Fibroblast of skin of scalp (primary cell): Measurements from ENCODE around the gene DDX43. TPM values are rescaled to one million over a fixed set of nuclear protein-coding genes. Genes with fewer than 3 reads are reported as not detected.
"Not testable (repeated sequence)": the region's sequence is repeated elsewhere in the genome, so short reads cannot be mapped to it uniquely, and the experiment has no call there.

Experiments
- DNase-seq: peaks from one replicate; pipeline ENCODE4 v3.0.0-alpha.2; 2013
- polyA plus RNA-seq, 2 experiments: library from polyadenylated mRNA; unstranded; fragments of 120-200 nt; gene quantifications; one replicate each; pipeline ENCODE4 v1.2.1, GENCODE V29; 2013; ENCODE audit not compliant: insufficient read length in 2 of 2

Gene DDX43
- polyA plus RNA-seq (2013, experiment 1 of 2; ENCODE audit: insufficient read length) = 0.54 TPM
- 0.62 TPM for polyA plus RNA-seq (2013, experiment 2 of 2; ENCODE audit: insufficient read length)

DNA sequence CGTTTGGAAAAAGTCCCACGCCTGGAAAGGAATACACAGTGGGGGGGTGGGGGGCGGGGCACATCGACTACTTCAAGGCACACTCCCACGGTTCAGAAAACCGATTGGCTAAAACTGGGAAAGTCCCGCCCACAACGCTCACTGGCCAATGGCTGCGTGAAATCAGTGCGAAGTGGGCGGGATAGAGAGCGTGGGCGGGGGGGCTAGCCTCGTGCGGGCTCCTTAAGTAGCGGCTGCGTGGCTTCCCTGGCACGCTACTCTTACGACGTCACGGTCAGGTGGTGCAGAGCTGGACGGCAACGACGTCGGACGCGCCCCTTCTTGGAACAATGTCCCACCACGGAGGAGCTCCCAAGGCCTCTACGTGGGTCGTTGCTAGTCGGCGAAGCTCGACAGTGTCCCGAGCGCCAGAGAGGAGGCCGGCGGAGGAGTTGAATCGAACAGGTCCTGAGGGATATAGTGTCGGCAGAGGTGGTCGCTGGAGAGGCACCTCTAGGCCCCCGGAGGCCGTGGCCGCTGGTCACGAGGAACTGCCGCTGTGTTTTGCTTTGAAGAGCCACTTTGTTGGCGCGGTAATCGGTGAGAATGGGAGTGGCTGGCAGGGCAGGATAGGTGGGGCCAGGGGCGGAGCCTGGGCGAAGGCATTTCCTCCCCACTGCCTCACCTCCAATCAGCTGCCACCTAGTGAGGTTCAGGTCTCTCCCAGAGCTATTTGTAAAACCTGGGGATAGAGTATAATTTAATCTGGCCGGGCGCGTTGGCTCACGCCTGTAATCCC, at the start of gene DDX43:
Gene DDX43 (plus strand): TSS at position 252 of the 778 bp plus-strand sequence. CDS start 78 bp downstream, at position 330.
- peak; percentile 57 for DNase-seq

GRCh38 chr6:73348550-73349204, 46.0 kb upstream of the DDX43 start:
- no peak for DNase-seq

DNA sequence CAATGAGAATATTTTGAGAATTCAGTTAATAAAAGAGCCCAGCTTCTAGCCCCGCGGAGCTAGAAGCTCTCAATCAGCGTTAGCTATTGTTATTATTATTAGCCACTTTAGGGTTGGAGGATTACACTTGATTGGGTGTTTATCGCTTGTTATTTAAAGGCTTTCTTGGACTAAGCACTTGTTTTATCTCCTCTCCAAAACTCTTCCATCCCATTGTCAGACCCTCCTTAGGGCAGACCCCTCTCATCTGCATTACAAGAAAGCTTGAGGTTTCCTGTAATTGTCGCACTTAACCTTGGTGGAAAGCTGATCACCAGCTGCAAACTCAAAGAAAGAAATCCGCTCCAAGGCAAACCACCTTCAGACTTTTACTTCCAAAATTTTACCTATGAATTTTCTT, 45.3 kb upstream of the DDX43 start:
- DNase-seq = no peak

- DNase-seq = no peak
Observed at GRCh38 chr6:73353636-73354593, 40.7 kb upstream of the DDX43 start, which contains the start of gene DPPA5. DPPA5 (minus strand) TSS chr6:73354276; CDS start chr6:73354225, 51 bp downstream.

DNA sequence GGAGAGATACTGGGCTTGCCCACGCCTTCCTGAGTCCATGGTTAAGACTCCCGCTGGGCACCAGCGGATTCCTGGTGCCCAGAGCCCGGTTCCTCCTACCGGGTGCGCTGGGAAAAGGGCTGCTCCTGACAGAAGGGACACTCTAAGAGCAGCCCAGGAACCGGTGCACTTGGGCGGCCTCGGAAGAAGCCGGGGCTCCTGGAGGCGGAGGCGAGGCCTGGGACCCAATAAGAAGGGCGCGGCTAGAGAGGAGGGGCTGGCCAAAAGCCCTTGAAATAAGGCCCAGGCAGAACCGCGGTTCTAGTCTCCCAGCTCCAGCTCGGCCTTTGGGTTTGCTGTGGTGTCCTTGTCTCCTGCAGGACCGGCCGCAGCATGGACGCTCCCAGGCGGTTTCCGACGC, 32.3 kb upstream of the DDX43 start, which contains the start of gene KHDC3L:
Gene KHDC3L (plus strand): TSS at position 301 of the 400 bp plus-strand sequence. CDS start 72 bp downstream, at position 373.
- no peak for DNase-seq

DNA sequence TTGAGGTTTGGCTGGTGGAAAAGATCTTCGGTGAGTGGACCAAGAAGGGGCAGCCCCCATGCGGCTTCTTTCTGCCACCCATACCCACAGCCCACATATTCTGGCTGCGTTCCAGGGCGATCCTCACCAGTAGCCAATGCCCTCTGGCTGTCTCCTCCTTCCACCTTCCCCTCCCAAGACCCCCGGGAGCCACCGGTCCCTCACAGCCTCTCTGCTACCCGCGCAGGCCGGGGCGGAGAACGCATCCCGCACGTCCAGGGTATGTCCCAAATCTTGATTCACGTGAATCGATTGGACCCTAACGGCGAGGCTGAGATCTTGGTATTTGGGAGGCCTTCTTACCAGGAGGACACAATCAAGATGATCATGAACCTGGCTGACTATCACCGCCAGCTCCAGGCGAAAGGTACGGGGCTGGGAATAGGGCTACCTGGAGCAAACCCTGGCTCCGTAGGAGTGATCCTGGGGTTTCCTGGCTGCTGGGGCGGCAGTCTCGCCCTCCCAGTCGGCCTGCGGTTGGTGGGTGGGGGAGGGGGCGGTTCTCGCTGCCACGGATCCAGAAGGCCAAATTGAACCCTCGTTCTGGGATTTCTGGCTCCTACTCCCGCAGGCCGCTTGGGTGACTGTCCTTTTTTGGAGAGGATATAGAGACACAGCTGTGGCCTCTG, 31.6 kb upstream of the DDX43 start:
- no peak for DNase-seq

DNA sequence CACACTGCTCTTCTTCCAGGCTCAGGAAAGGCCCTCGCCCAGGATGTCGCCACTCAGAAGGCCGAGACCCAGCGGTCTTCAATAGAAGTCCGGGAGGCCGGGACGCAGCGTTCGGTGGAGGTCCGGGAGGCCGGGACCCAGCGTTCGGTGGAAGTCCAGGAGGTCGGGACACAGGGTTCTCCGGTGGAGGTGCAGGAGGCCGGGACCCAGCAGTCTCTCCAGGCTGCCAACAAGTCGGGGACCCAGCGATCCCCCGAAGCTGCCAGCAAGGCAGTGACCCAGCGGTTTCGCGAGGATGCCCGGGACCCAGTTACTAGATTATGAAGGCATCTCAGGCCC, 31.1 kb upstream of the DDX43 start:
- no peak for DNase-seq

- DNase-seq = no peak
Observed at GRCh38 chr6:73364121-73364520, 30.5 kb upstream of the DDX43 start.

DNA sequence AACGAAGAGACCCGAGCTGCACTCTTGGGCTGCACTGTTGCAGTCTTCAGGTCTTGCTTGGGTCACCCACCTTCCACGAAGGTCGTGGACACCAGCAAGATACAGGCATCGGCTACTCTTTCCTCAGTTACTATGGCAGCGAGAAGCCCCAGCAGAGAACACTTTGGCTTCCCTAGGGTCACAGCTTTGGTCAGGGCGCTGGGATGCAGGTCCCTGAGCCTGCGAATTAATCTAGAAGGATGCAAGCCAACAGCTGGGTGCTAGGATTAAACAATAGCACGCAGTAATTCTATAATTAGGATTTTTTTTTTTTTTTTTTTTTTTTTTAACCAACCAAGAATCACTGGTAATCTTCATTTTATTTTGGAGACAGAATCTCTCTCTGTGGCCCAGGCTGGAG, 30.1 kb upstream of the DDX43 start:
- DNase-seq = no peak

DNA sequence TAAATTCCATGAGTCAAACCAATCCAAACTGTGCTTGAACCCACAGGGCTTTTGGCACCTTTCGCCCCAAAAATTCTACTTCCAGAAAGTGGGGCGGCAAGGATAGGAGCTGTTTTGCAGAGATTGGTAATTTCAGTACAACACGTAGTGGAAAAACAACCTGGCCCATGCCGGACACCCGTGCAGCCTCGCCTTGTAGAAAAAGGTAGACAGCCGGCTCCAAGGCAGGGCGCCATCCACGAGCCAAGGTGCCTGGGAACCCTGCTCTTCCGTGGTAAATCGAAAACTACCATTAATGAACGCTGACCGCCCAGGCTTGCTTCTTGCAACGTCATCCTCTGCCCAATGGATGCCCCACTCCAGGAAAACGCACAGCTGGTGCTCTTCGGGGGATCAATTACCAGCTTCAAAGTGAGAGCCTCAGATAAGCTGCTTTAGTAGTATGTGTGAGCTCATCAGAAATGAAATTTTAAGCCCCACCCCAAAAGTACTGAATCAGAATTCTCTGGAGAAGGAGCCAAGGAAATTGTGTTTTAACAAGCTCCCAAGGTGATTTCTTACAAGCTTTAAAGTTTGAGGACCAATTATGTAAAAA, 26.8 kb upstream of the DDX43 start:
- no peak for DNase-seq

DNA sequence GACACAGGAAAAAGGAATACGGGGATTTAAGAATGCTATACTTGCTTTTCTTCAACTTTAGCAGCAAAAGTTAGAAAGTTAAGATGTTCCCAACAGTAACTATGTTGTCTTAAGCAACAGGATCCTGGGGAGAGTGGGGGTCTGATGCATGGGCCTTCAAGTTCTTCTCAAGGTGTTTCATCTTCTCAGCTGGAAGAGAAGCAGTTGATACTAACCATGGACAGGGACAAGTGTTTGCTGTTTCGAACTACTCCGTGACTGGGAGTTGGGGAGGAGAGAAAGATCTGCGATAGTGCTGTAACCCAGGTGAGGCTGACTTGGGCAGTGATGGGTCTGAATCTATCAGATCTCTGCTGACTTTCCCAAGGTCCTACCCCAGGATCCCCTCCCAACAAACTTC, 26.0 kb upstream of the DDX43 start:
- no peak for DNase-seq

- DNase-seq = no peak
Observed at GRCh38 chr6:73369157-73369556, 25.5 kb upstream of the DDX43 start.

- no peak for DNase-seq
Observed at GRCh38 chr6:73369563-73369962, 25.1 kb upstream of the DDX43 start, which contains the start of gene OOEP. OOEP (minus strand) TSS chr6:73369897; CDS start chr6:73369792, 105 bp downstream.

DNA sequence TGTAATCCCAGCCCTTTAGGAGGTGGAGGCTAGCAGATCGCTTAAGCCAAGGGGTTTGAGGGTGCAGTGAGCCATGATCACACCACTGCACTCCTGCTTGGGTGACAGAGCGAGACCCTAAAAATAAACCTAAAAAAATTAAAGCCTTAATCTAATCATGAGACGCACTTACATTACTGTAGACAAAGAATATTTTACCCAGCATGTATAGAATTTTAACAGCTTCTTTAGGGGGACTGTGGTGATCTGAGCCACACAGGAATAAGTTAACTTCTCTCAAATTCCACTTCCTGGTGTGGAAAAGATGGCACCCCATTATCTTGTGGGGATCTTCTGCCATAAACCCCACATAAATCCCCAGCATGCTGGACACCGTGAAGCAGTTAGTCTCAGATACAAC, 22.6 kb upstream of the DDX43 start:
- no peak for DNase-seq

- DNase-seq = no peak
Observed at GRCh38 chr6:73372516-73372915, 22.1 kb upstream of the DDX43 start.

DNA sequence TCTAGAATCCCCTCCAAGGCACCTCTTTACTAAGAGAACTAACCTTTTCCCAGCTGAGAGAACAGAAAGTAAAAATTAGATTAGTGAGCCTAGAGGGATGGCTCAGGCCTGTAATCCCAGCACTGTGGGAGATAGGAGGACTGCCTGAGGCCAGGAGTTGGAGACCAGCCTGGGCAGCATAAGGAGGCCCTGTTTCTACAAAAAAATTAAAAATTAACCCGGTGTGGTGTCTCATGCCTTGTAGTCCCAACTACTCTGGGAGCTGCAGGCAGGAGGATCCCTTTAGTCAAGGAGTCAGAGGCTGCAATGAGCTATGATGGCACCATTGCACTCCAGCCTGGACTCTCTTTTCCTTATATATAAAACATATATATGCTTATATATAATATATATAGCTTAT, 19.4 kb upstream of the DDX43 start:
- DNase-seq = no peak

DNA sequence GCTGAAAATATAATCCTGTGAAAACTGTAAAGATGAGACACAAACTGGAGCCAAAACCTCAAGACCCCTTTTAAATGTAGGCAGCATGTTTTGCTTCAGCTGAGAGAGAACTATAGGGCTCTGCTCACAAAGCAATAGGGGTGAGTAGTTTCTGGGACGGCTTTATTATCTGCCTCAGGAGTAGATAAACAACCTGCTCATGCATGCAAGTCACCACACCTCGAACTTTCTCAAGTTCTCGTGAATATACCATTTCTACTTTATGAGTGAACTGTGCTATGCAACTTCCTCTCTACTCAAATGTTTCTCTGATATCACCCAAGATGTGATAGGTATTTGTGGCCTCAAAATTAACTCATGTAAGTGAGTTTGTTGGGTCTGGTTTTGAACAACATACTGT, 17.4 kb upstream of the DDX43 start:
- DNase-seq = no peak

DNA sequence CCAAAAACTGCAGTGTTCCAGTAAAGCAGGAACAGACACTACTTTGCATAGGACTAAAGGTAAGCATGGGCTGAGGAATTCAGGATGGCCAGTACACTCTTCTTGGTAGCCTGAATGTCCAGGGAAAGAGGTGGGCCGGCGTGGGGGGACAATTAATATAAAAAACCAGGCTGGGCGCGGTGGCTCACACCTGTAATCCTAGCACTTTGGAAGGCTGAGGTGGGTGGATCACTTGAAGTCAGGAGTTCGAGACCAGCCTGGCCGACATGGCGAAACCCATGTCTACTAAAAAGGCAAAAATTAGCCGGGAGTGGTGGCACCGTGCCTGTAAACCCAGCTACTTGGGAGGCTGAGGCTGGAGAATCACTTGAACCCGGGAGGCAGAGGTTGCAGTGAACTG, 13.1 kb upstream of the DDX43 start:
- DNase-seq = not testable (repeated sequence)

DNA sequence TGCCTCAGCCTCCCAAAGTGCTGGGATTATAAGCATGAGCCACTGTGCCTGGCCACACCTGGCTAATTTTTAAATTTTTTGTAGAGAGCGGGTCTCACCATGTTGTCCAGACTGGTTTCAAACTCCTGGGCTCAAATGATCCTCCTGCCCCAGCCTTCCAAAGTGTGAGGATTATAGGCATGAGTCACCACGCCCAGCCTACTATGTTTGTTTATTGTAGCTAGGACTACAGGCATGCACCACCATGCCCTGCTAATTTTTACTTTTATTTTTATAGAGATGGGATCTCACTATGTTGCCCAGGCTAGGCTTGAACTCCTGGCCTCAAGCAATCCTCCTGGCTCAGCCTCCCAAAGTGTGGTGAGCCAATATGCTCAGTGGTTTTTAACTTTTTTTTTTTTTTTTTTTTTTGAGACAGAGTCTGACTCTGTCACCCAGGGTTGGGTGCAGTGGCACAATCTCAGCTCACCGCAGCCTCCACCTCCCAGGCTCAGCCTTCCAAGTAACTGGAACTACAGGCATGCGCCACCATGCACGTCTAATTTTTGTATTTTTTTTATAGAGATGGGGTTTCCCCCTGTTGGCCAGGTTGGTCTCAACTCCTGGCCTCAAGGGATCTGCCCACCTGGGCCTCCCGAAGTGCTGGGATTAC, 12.0 kb upstream of the DDX43 start:
- peak; percentile 17 for DNase-seq

DNA sequence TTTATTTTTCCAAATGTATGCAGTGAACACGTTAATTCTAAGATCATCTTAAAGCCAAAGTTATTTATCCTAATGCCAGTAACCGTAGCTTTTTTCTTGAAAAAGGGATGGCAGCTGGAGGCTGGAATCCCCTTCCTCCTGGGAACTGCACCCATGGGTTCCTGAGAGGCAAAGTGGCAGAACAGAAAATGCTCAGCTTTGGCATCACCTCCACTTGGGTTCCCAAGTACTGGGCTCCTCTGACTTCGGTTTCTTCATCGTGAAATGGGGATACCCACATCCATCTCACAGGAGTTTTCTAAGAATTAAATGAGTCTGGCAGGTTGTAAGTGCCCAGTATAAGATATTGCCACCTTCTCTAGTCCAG, 6.2 kb upstream of the DDX43 start:
- DNase-seq = no peak
